ENCODE measurements around the gene ZBTB49. TPM values are rescaled to one million over a fixed set of nuclear protein-coding genes. Genes with fewer than 3 reads are reported as not detected.

The ZBTB49 gene
- total RNA-seq, 1 experiment from 2014 or later: 5.6 TPM

Other genes starting within 250 kb of the ZBTB49 start
- not detected in 3 replicates for gene OTOP1, start 63.3 kb upstream of the ZBTB49 start, total RNA-seq (2021)
- gene TMEM128, start 42.0 kb upstream of the ZBTB49 start, total RNA-seq (2021): 21.1 to 26.5 TPM (median 25.4 TPM) in 3 replicates
- gene LYAR, start 97 bp upstream of the ZBTB49 start, total RNA-seq (2021): 32.1 to 36.8 TPM (median 34.1 TPM) in 3 replicates
- gene NSG1, start 96.9 kb downstream of the ZBTB49 start, total RNA-seq (2021): 20.3 to 24.2 TPM (median 22.3 TPM) in 3 replicates